ENCODE results near the gene IGF1. TPM values are rescaled to one million over a fixed set of nuclear protein-coding genes. Genes with fewer than 3 reads are reported as not detected.
"Not testable (repeated sequence)": the region's sequence is repeated elsewhere in the genome, so short reads cannot be mapped to it uniquely, and the experiment has no call there.

The IGF1 gene
- total RNA-seq, 1 experiment from 2014 or later = 0.17 TPM

DNA sequence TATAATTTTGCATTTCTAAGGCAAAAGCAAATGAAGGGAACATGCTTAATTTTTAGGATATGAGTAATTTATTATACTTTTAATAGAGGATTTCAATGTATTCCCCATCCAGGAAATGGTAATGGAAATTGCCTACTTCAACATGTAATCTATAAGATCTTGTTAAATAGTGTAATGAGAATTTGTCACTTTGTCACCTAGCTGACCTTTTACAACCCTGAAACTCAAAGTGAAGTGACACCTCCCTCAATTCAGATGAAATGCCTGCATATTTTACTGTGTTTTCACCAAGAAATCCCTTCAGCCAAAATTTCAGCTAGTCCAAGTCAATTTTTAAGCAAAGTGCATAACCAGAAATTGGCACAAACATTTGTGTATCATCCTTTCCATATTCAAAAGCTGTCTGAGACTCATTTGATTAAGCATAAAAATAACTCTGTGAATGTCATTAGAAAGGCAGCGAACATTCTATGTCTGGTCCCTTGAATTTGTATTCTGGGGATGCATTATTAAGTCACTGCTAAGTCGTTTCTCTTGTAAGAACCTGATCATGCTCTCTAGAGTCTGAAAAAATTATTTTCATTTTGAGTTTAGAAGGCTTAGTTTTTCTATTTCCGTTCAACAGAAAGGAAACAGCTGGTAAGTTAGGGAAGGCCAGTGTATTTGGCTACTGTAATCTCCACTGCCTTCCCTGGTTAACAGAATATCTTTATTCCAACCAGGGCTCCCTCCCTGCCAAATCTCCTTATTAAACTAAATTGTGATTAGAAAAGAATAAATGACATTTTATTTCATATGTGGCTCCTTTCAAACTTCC is 100.8 kb downstream of the IGF1 start:
- DNase-seq (ENCODE audit: low spot score) = no peak

DNA sequence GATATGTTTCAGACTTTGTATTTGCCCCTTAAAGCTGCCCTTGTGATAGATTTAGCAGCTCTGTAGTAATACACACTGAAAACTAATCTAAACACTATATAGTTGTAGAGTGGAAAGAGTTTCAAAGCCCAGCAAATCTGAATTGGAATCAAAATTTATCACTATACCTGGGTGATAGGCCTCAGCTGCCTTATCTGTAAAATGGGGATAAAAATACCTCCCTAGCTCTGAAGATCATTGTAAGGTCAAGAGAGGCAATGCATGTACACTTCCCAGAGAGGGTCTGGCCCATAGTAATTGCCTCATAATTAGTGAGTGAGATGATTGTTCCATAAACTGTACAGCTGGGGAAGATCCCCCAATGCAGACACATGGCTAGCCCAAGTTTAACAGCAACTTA is 103.6 kb downstream of the IGF1 start:
- DNase-seq (ENCODE audit: low spot score) = no peak

- no peak for DNase-seq (ENCODE audit: low spot score)
Measured at GRCh38 chr12:102376181-102376747, 104.1 kb downstream of the IGF1 start.

- DNase-seq (ENCODE audit: low spot score) = no peak
Measured at GRCh38 chr12:102374190-102374589, 106.2 kb downstream of the IGF1 start.

DNA sequence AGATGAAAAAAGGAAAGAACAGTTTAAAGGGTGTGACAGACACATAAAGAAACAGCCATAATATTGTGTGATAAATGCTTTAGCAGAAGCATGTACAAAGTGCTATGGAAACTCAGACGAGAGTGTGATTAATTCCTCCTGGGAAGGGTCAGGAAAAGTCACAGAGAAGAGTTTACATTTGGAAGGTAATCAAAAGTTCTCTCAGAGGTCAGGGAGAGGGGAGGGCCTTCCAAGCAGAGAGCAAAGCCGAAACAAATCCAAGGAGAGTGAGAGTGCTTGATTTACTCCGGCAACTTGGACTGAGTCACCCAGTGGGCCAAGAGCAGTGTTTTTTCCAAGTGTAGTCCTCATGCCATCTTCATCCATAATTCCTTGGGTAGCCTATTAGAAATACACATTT is 108.3 kb downstream of the IGF1 start:
- DNase-seq (ENCODE audit: low spot score) = no peak

- DNase-seq (ENCODE audit: low spot score) = no peak
Measured at GRCh38 chr12:102371165-102371564, 109.2 kb downstream of the IGF1 start.

- DNase-seq (ENCODE audit: low spot score) = no peak
Measured at GRCh38 chr12:102369876-102370275, 110.5 kb downstream of the IGF1 start.

GRCh38 chr12:102365365-102365764 is 115.0 kb downstream of the IGF1 start:
- no peak for DNase-seq (ENCODE audit: low spot score)

DNA sequence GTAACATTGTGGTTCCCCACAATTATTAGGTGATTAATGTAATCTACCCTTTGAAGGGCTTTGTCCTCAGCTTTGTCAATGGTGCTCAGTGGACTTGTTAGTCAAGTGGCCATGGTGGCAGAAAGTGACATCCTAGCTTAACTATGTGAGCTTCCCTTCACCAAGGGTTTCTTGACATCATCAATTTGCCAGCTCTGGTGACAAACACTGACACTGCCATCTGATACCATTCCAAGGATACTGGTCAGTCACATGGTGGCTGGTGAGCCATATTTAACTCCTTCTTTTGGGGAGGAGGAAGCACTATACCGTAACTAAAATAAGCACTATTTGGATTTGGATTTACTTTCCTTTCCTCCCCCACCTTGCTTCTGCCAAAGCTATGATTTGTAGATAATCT is 115.7 kb downstream of the IGF1 start:
- no peak for DNase-seq (ENCODE audit: low spot score)

DNA sequence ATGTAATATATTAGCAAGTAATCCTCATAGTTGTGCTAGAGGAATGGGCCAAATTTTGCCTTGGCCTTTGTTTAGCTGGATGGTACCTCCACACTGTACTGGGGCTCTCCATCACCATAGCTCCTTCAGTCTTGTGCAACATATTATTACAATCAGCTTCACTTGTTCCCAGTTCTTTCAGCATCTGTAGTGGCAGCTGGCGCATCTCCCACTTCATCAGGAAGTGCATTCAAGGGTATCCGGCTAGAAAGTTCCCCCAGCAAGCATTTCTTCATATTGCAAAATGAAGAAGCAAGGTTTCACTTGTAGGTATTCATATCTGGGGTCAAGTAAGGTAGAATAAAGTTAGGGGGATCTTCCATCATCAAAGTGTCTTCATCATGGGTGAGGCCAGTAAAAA is 123.7 kb downstream of the IGF1 start:
- DNase-seq (ENCODE audit: low spot score) = no peak

DNA sequence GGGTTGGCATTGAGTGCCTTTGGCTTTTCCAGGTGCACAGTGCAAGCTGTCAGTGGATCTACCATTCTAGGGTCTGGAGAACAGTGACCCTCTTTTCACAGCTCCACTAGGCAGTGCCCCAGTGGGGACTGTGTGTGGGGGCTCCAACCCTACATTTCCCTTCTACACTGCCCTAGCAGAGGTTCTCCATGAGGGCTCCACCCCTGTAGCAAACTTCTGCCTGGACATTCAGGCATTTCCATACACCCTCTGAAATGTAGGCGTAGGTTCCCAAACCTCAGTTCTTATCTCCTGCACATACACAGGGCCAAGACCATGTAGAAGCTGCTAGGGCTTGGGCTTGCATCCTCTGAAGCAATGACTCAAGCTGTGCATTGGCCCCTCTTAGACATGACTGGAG is 126.1 kb downstream of the IGF1 start:
- not testable (repeated sequence) for DNase-seq (ENCODE audit: low spot score)

DNA sequence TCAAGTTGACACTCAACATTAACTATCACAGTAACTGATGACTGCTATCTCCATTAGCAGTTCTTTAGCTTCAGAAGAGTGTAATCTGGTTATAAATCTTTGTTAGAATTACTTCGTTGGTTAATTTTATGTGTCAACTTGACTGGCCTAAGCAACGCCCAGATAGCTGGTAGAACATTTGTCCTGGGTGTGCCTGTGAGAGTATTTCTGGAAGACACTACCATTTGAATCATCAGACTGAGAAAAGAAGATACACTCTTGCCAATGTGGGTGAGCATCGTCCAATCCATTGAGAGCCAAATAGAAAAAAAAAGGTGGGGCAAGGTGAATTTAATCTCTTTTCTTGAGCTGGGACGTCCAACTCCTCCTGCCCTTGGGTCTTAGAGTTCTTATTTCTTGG is 129.0 kb downstream of the IGF1 start:
- no peak for DNase-seq (ENCODE audit: low spot score)

DNA sequence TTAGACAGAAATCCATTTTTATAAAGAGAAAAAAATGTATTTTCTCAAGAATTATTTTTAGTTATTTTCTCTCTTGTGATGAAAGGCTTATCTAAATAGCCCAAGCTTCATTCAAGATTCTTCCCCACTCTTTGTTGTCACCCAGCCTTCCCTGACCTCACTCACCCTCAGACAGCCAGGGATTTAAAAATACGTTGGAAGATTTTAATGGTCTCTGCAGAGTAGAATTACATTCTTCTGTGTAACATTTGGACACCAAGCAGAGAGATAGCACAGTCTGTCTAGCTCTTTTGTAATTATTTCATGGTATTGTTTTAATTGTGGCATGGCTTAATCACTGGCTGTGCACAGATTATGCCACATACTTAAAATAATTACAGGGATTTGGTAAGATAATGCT is 130.3 kb downstream of the IGF1 start:
- no peak for DNase-seq (ENCODE audit: low spot score)

GRCh38 chr12:102349079-102349478 is 131.3 kb downstream of the IGF1 start:
- DNase-seq (ENCODE audit: low spot score) = no peak

- no peak for DNase-seq (ENCODE audit: low spot score)
Measured at GRCh38 chr12:102347811-102348210, 132.6 kb downstream of the IGF1 start.
